Chondrocyte (in vitro differentiated cells): ENCODE data around the gene MTMR2. TPM values are rescaled to one million over a fixed set of nuclear protein-coding genes. Genes with fewer than 3 reads are reported as not detected.

Experiments used
- DNase-seq: peaks from one replicate; pipeline ENCODE4 v3.0.0; 2021; ENCODE audit warnings: mixed read lengths, low spot score
- H3K27ac Mint-ChIP-seq: one replicate; pipeline ENCODE4 v1.8.0; 2021; ENCODE audit warnings: mild to moderate bottlenecking, moderate library complexity, mixed read lengths; ENCODE audit not compliant: unreplicated experiment
- H3K27me3 Mint-ChIP-seq: 2 replicates; pipeline ENCODE4 v1.8.0; 2021; ENCODE audit warnings: low read depth, mixed read lengths
- H3K36me3 Mint-ChIP-seq: 2 replicates; pipeline ENCODE4 v1.8.0; 2021; ENCODE audit warnings: low read depth, mixed read lengths
- H3K4me1 Mint-ChIP-seq: 2 replicates; pipeline ENCODE4 v1.8.0; 2021; ENCODE audit warnings: low read depth, mild to moderate bottlenecking, mixed read lengths
- H3K4me3 Mint-ChIP-seq: one replicate; pipeline ENCODE4 v1.8.0; 2021; ENCODE audit warnings: mild to moderate bottlenecking, moderate library complexity, mixed read lengths; ENCODE audit not compliant: unreplicated experiment
- H3K9me3 Mint-ChIP-seq: 2 replicates; pipeline ENCODE4 v1.8.0; 2021; ENCODE audit warnings: low read depth, mixed read lengths
- CTCF ChIP-seq: fragments of 200-600 bp; sonication (generic); IDR thresholded peaks from 2 replicates; pipeline ENCODE4 v1.5.0; 2021; ENCODE audit warnings: antibody characterized with exemption, mild to moderate bottlenecking, moderate library complexity
- total RNA-seq: library from RNA; stranded (reverse); gene quantifications from 3 replicates; pipeline ENCODE4 v1.2.1, GENCODE V29; 2021

Gene MTMR2
- total RNA-seq, 1 donor from 2014 or later, result 52.1 TPM

GRCh38 chr11:95910638-95911368 lies 13.1 kb downstream of the MTMR2 start:
- peaks cover 17% of the 10 kb centered on the region for H3K9me3 Mint-ChIP-seq
- H3K36me3 Mint-ChIP-seq, result peaks cover 2% of the 10 kb centered on the region
- DNase-seq, result no peak
- H3K27ac Mint-ChIP-seq, result no peak overlapping the region
- H3K4me1 Mint-ChIP-seq, result peaks cover 51% of the 10 kb centered on the region
- no peak overlapping the region for H3K4me3 Mint-ChIP-seq
- TF ChIP-seq CTCF, result no peak
- H3K27me3 Mint-ChIP-seq, result no peaks in the 10 kb centered on the region

- TF ChIP-seq CTCF, result no peak
- peaks cover 38% of the 10 kb centered on the region for H3K4me1 Mint-ChIP-seq
- DNase-seq, result no peak
- H3K27me3 Mint-ChIP-seq, result no peaks in the 10 kb centered on the region
- H3K9me3 Mint-ChIP-seq, result peaks cover 17% of the 10 kb centered on the region
- H3K27ac Mint-ChIP-seq, result no peak overlapping the region
- peaks cover 2% of the 10 kb centered on the region for H3K36me3 Mint-ChIP-seq
- no peak overlapping the region for H3K4me3 Mint-ChIP-seq
These were observed 15.1 kb downstream of the MTMR2 start for GRCh38 chr11:95908826-95909225.

- H3K27me3 Mint-ChIP-seq, result no peaks in the 10 kb centered on the region
- no peak for TF ChIP-seq CTCF
- H3K36me3 Mint-ChIP-seq, result peaks cover 2% of the 10 kb centered on the region
- no peak for DNase-seq
- no peak overlapping the region for H3K27ac Mint-ChIP-seq
- no peak overlapping the region for H3K4me3 Mint-ChIP-seq
- peaks cover 26% of the 10 kb centered on the region for H3K4me1 Mint-ChIP-seq
- peaks cover 17% of the 10 kb centered on the region for H3K9me3 Mint-ChIP-seq
These were observed 16.4 kb downstream of the MTMR2 start for GRCh38 chr11:95907476-95907875.

- DNase-seq, result no peak
- Mint-ChIP-seq H3K27ac (no peak overlapping the region), H3K4me1 (peaks cover 26% of the 10 kb centered on the region), H3K9me3 (peaks cover 17% of the 10 kb centered on the region), H3K27me3 (no peaks in the 10 kb centered on the region), H3K36me3 (peaks cover 2% of the 10 kb centered on the region), H3K4me3 (no peak overlapping the region)
- TF ChIP-seq CTCF, result no peak
These were observed 19.8 kb downstream of the MTMR2 start for GRCh38 chr11:95904009-95904650.

GRCh38 chr11:95898782-95899181 lies 25.1 kb downstream of the MTMR2 start:
- no peak for TF ChIP-seq CTCF
- H3K4me3 Mint-ChIP-seq, result no peak overlapping the region
- DNase-seq, result no peak
- H3K27me3 Mint-ChIP-seq, result no peaks in the 10 kb centered on the region
- no peaks in the 10 kb centered on the region for H3K36me3 Mint-ChIP-seq
- peaks cover 7% of the 10 kb centered on the region for H3K4me1 Mint-ChIP-seq
- no peak overlapping the region for H3K27ac Mint-ChIP-seq
- no peaks in the 10 kb centered on the region for H3K9me3 Mint-ChIP-seq
